IPS DF 4.7 (cell line): ENCODE results near the gene C10orf120.

ENCODE experiments used
- DNase-seq: peaks from one replicate; pipeline ENCODE4 v3.0.0-alpha.2; 2013; ENCODE audit warnings: low spot score; ENCODE audit errors: extremely low read depth

Gene C10orf120

GRCh38 chr10:122662231-122662630 lies 37.4 kb downstream of the C10orf120 start:
- DNase-seq: no peak

GRCh38 chr10:122660696-122661095 lies 39.0 kb downstream of the C10orf120 start:
- no peak for DNase-seq

- no peak for DNase-seq
Observed at GRCh38 chr10:122659651-122660050, 40.0 kb downstream of the C10orf120 start.

GRCh38 chr10:122659126-122659525 lies 40.5 kb downstream of the C10orf120 start:
- DNase-seq: no peak

GRCh38 chr10:122658356-122659049 lies 41.1 kb downstream of the C10orf120 start:
- no peak for DNase-seq

GRCh38 chr10:122657729-122658128 lies 41.9 kb downstream of the C10orf120 start:
- DNase-seq: no peak

GRCh38 chr10:122657255-122657654 lies 42.4 kb downstream of the C10orf120 start:
- DNase-seq: no peak

- no peak for DNase-seq
Observed at GRCh38 chr10:122656741-122657140, 42.9 kb downstream of the C10orf120 start.

- DNase-seq: no peak
Observed at GRCh38 chr10:122656308-122656705, 43.3 kb downstream of the C10orf120 start.

GRCh38 chr10:122655524-122656307 lies 43.9 kb downstream of the C10orf120 start:
- no peak for DNase-seq

GRCh38 chr10:122650331-122650730 lies 49.3 kb downstream of the C10orf120 start:
- no peak for DNase-seq

- no peak for DNase-seq
Observed at GRCh38 chr10:122649903-122650302, 49.7 kb downstream of the C10orf120 start.

- DNase-seq: peak; percentile 53
Observed at GRCh38 chr10:122648599-122649428, 50.8 kb downstream of the C10orf120 start.
